Glutamatergic neuron (in vitro differentiated cells): Measurements from ENCODE around the gene CTCFL. TPM values are rescaled to one million over a fixed set of nuclear protein-coding genes. Genes with fewer than 3 reads are reported as not detected.

Experiments used
- DNase-seq: peaks from one replicate; pipeline ENCODE4 v3.0.0; 2022
- H3K27ac Mint-ChIP-seq: one replicate; pipeline ENCODE4 v1.8.0; 2020; ENCODE audit warnings: mild to moderate bottlenecking, mixed read lengths, inconsistent platforms; ENCODE audit not compliant: unreplicated experiment
- H3K27me3 Mint-ChIP-seq: one replicate; pipeline ENCODE4 v1.8.0; 2020; ENCODE audit warnings: mild to moderate bottlenecking, moderate library complexity, mixed read lengths, inconsistent platforms; ENCODE audit not compliant: unreplicated experiment
- H3K36me3 Mint-ChIP-seq: one replicate; pipeline ENCODE4 v1.8.0; 2020; ENCODE audit warnings: mild to moderate bottlenecking, mixed read lengths, inconsistent platforms; ENCODE audit not compliant: unreplicated experiment
- H3K4me1 Mint-ChIP-seq: one replicate; pipeline ENCODE4 v1.8.0; 2020; ENCODE audit warnings: mild to moderate bottlenecking, low read depth, mixed read lengths, inconsistent platforms; ENCODE audit not compliant: unreplicated experiment
- H3K4me3 Mint-ChIP-seq: one replicate; pipeline ENCODE4 v1.8.0; 2020; ENCODE audit warnings: mild to moderate bottlenecking, mixed read lengths, inconsistent platforms; ENCODE audit not compliant: unreplicated experiment
- H3K9me3 Mint-ChIP-seq: one replicate; pipeline ENCODE4 v1.8.0; 2020; ENCODE audit warnings: mild to moderate bottlenecking, moderate library complexity, mixed read lengths, inconsistent platforms; ENCODE audit not compliant: unreplicated experiment
- total RNA-seq: library from RNA; stranded (reverse); fragmentation: NEBNext Ultra II Directional; extraction: Animal tissue kit (Norgen Biotek cat#: 25700); gene quantifications from one replicate; pipeline ENCODE4 v1.2.1, GENCODE V29; 2021; ENCODE audit not compliant: unreplicated experiment
- TF ChIP-seq, protein P1 (sequence below): fragments of 200-600 bp; sonication (generic); IDR thresholded peaks from one replicate; pipeline ENCODE4 v1.5.0; 2021; ENCODE audit not compliant: partially characterized antibody, unreplicated experiment

Gene CTCFL
- total RNA-seq, 1 donor from 2014 or later = not detected

DNA sequence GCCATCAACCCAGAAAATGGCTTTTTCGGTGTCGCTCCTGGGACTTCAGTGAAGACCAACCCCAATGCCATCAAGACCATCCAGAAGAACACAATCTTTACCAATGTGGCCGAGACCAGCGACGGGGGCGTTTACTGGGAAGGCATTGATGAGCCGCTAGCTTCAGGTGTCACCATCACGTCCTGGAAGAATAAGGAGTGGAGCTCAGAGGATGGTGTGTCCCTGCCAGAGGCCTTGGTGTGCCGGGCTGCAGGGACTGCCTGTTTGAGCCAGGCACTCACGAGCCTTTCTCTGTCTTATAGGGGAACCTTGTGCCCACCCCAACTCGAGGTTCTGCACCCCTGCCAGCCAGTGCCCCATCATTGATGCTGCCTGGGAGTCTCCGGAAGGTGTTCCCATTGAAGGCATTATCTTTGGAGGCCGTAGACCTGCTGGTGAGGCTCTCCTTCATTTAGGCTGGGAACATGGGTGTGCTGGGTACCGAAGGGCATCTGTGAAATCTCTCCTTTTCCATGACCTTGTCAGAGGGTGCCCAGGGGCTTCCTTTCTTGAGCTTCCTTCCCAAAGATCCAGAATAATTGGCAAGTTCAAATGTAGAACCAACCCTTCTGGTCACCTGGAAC is 39.4 kb upstream of the CTCFL start:
- Mint-ChIP-seq H3K36me3 (peaks cover 6% of the 10 kb centered on the region), H3K9me3 (peaks cover 6% of the 10 kb centered on the region), H3K4me3 (no peak overlapping the region), H3K4me1 (peaks cover 2% of the 10 kb centered on the region), H3K27me3 (no peaks in the 10 kb centered on the region), H3K27ac (no peak overlapping the region)
- DNase-seq = no peak
- TF ChIP-seq, protein P1, sequence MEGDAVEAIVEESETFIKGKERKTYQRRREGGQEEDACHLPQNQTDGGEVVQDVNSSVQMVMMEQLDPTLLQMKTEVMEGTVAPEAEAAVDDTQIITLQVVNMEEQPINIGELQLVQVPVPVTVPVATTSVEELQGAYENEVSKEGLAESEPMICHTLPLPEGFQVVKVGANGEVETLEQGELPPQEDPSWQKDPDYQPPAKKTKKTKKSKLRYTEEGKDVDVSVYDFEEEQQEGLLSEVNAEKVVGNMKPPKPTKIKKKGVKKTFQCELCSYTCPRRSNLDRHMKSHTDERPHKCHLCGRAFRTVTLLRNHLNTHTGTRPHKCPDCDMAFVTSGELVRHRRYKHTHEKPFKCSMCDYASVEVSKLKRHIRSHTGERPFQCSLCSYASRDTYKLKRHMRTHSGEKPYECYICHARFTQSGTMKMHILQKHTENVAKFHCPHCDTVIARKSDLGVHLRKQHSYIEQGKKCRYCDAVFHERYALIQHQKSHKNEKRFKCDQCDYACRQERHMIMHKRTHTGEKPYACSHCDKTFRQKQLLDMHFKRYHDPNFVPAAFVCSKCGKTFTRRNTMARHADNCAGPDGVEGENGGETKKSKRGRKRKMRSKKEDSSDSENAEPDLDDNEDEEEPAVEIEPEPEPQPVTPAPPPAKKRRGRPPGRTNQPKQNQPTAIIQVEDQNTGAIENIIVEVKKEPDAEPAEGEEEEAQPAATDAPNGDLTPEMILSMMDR = no peak

DNA sequence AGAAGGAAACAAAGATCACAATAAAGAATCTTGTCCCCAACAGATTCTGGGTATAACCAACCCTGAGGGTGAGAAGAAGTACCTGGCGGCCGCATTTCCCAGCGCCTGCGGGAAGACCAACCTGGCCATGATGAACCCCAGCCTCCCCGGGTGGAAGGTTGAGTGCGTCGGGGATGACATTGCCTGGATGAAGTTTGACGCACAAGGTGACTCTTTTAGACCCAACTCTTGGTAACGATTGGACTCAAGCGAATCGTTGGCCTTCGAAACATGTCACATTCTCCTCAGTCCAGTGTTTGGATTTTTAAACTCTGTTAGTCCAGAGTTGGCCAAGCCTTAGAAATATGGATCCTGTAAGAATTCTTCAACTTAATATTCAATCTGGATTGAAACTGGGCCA is 38.6 kb upstream of the CTCFL start:
- Mint-ChIP-seq H3K27me3 (no peaks in the 10 kb centered on the region), H3K4me3 (no peak overlapping the region), H3K36me3 (peaks cover 6% of the 10 kb centered on the region), H3K27ac (no peak overlapping the region), H3K9me3 (peaks cover 6% of the 10 kb centered on the region), H3K4me1 (no peaks in the 10 kb centered on the region)
- no peak for DNase-seq
- TF ChIP-seq, protein P1 = no peak

DNA sequence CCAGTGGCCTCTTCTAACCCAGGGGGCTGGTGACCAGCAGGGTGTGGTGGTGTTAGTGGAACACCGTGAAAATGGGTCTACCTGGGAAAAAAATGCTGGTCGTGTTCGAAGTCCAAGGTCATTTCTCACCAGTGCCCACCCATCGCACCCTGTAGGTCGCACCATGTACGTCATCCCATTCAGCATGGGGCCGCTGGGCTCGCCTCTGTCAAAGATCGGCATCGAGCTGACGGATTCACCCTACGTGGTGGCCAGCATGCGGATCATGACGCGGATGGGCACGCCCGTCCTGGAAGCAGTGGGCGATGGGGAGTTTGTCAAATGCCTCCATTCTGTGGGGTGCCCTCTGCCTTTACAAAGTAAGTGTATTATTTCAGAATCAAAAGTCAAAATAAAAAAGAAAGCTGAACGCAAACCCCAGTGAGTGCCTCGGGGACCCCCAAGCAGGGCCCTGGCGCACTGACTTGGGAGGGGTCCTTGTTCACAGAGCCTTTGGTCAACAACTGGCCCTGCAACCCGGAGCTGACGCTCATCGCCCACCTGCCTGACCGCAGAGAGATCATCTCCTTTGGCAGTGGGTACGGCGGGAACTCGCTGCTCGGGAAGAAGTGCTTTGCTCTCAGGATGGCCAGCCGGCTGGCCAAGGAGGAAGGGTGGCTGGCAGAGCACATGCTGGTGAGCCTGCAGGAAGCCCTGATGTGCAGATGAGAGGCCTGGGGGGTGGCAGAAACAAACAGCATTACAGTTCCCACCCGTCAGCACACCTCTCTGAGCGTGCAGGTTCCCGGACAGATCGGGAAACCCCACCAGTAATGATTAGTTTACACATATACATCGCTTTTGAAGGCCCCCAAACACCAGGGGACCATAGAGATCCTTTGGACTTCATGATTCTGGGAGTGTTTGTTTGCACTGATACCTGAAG is 37.9 kb upstream of the CTCFL start:
- H3K4me1 Mint-ChIP-seq = no peaks in the 10 kb centered on the region
- DNase-seq = no peak
- peaks cover 3% of the 10 kb centered on the region for H3K9me3 Mint-ChIP-seq
- TF ChIP-seq, protein P1 = no peak
- H3K27ac Mint-ChIP-seq = no peak overlapping the region
- no peaks in the 10 kb centered on the region for H3K27me3 Mint-ChIP-seq
- H3K4me3 Mint-ChIP-seq = no peak overlapping the region
- peaks cover 6% of the 10 kb centered on the region for H3K36me3 Mint-ChIP-seq

DNA sequence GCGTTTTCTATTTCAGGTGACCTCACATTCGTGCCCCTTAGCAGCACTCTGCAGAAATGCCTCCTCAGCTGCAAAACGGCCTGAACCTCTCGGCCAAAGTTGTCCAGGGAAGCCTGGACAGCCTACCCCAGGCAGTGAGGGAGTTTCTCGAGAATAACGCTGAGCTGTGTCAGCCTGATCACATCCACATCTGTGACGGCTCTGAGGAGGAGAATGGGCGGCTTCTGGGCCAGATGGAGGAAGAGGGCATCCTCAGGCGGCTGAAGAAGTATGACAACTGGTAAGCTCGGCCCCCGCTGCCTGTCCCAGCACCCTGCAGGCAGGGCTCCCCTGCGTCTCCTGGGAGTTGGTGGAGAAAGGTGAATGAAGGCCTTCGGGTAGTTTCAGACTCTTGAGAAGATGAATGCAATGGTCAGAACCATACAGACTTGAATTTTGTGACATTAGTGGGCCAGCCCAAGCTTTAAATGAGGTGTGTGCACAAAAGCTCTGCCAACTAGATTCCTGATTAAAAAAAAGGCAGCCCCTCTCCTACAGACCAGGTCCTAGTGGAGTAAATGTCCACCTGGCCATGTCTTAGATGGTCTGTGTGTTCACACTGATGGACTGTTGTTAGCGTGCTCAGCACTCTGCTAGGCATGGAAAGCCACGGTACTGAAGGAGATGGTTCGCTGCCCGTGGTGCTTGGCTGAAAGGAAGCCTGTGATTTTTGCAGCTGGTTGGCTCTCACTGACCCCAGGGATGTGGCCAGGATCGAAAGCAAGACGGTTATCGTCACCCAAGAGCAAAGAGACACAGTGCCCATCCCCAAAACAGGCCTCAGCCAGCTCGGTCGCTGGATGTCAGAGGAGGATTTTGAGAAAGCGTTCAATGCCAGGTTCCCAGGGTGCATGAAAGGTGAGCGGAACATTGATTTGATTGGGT is 36.7 kb upstream of the CTCFL start:
- H3K9me3 Mint-ChIP-seq = peaks cover 3% of the 10 kb centered on the region
- no peaks in the 10 kb centered on the region for H3K4me1 Mint-ChIP-seq
- peaks cover 6% of the 10 kb centered on the region for H3K36me3 Mint-ChIP-seq
- no peak overlapping the region for H3K4me3 Mint-ChIP-seq
- TF ChIP-seq, protein P1 = no peak
- DNase-seq = no peak
- no peaks in the 10 kb centered on the region for H3K27me3 Mint-ChIP-seq
- no peak overlapping the region for H3K27ac Mint-ChIP-seq
